ENCODE data around the gene CTXN3.
A peak's percentile ranks its signal among the peaks of the same experiment; 100 is the strongest.

Gene CTXN3

GRCh38 chr5:127685662-127686061 is 36.8 kb downstream of the CTXN3 start:
- H3K27ac ChIP-seq = no peak overlapping the region

DNA sequence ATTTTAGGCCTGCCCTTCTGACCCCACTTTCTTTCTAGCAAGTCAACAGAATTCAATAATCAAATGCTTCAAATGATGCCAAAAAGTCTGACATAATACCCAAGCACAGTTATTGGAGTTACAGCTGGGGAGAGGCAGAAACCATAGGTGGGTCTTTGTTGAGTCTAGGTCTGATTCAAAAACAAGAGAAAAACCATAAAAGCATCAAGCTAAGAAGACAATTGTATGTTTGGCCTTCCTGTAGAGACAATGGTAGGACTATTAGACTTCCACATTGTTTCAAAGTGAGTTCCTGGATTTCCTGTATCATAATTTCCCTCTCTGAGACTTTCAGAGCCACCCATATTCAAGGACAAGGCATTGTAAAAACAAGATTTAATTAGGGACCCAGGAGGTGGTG is 37.5 kb downstream of the CTXN3 start:
- TF ChIP-seq, protein P1, sequence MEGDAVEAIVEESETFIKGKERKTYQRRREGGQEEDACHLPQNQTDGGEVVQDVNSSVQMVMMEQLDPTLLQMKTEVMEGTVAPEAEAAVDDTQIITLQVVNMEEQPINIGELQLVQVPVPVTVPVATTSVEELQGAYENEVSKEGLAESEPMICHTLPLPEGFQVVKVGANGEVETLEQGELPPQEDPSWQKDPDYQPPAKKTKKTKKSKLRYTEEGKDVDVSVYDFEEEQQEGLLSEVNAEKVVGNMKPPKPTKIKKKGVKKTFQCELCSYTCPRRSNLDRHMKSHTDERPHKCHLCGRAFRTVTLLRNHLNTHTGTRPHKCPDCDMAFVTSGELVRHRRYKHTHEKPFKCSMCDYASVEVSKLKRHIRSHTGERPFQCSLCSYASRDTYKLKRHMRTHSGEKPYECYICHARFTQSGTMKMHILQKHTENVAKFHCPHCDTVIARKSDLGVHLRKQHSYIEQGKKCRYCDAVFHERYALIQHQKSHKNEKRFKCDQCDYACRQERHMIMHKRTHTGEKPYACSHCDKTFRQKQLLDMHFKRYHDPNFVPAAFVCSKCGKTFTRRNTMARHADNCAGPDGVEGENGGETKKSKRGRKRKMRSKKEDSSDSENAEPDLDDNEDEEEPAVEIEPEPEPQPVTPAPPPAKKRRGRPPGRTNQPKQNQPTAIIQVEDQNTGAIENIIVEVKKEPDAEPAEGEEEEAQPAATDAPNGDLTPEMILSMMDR (conservative IDR thresholded peaks at IDR 0.05) = no peak

More at GRCh38 chr5:127685662-127686061, 36.8 kb downstream of the CTXN3 start:
- TF ChIP-seq, protein P1 (conservative IDR thresholded peaks at IDR 0.05) = no peak

GRCh38 chr5:127694518-127695171 is 45.8 kb downstream of the CTXN3 start:
- H3K27ac ChIP-seq = peak overlapping the region; percentile 4; the same call in 1 of the 2 replicates
- TF ChIP-seq, protein P1 (conservative IDR thresholded peaks at IDR 0.05) = no peak

More for the DNA sequence above, 37.5 kb downstream of the CTXN3 start:
- H3K27ac ChIP-seq = no peak overlapping the region

- TF ChIP-seq, protein P1 (conservative IDR thresholded peaks at IDR 0.05) = no peak
- peak overlapping the region; percentile 4; the same call in 1 of the 2 replicates for H3K27ac ChIP-seq
Measured at GRCh38 chr5:127695346-127695745, 46.5 kb downstream of the CTXN3 start.

- TF ChIP-seq, protein P1 (conservative IDR thresholded peaks at IDR 0.05) = no peak
- H3K27ac ChIP-seq = peak overlapping the region; percentile 80; the same call in 1 of the 2 replicates
Measured at GRCh38 chr5:127696683-127697082, 47.8 kb downstream of the CTXN3 start.

DNA sequence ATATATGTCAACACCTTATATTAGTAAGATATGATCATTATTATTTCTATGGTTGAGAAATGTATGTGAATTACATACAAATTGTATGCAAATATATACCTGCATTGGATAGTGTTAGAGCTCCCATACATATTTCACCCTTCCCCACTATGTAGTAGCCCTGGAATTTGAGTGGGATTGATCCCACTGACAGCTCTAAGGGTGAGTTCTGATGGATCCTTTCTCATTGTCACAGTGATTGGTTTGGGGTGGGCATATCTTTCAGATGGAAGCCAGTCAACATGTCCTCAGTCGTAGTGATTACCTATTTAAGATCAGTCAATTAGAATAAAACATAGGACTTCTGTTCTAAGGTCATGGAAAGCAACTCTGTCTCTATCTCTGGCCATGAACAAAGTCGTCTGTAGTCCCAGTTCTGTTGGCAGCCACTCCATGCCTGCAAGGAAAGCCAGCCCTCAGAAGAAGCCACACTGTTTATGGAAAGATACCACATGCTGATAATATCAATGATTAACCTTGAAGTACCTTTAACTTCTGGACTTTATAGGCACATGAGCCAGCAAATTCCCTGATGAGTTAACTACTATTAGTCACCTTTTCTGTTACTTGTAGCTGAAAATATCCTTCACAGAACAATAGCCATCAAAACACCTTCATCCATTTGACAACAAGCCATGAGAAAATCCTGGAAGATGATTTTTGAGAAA is 49.2 kb downstream of the CTXN3 start:
- peak overlapping the region; percentile 80 for H3K27ac ChIP-seq
- TF ChIP-seq, protein P1 (conservative IDR thresholded peaks at IDR 0.05) = no peak

GRCh38 chr5:127699416-127699815 is 50.5 kb downstream of the CTXN3 start:
- peak overlapping the region; percentile 80 for H3K27ac ChIP-seq
- TF ChIP-seq, protein P1 (conservative IDR thresholded peaks at IDR 0.05) = no peak

Data from VCaP (cell line).